Calu3 (cell line): ENCODE data around the gene L3MBTL1. TPM values are rescaled to one million over a fixed set of nuclear protein-coding genes. Genes with fewer than 3 reads are reported as not detected.

ENCODE experiments used
- BruUV-seq: library from RNA; stranded (reverse); fragments of 400-500 nt; replicated peaks from 2 replicates; lab custom pipeline; 2021; lab: Mats Ljungman, UMichigan
- CTCF ChIA-PET: fragments of 300-600 bp; sonication (Branson Sonifier 250); formaldehyde crosslinking; loops from one replicate; lab custom pipeline; 2022; ENCODE audit warnings: antibody characterized with exemption; lab: Charles Lee
- DNase-seq: peaks from one replicate; pipeline ENCODE4 v3.0.0; 2022
- H3K27ac Mint-ChIP-seq: one replicate; pipeline ENCODE4 v1.8.0; 2022; ENCODE audit warnings: mixed read lengths; ENCODE audit not compliant: unreplicated experiment
- H3K27me3 Mint-ChIP-seq: one replicate; pipeline ENCODE4 v1.8.0; 2022; ENCODE audit warnings: mixed read lengths; ENCODE audit not compliant: unreplicated experiment
- H3K36me3 Mint-ChIP-seq: one replicate; pipeline ENCODE4 v1.8.0; 2022; ENCODE audit warnings: mild to moderate bottlenecking, moderate library complexity, mixed read lengths; ENCODE audit not compliant: insufficient read depth, unreplicated experiment
- H3K4me1 Mint-ChIP-seq: one replicate; pipeline ENCODE4 v1.8.0; 2022; ENCODE audit warnings: mild to moderate bottlenecking, low read depth, mixed read lengths; ENCODE audit not compliant: unreplicated experiment
- H3K4me3 Mint-ChIP-seq: one replicate; pipeline ENCODE4 v1.8.0; 2022; ENCODE audit warnings: mild to moderate bottlenecking, low read depth, moderate library complexity, mixed read lengths; ENCODE audit not compliant: unreplicated experiment
- H3K9me3 Mint-ChIP-seq: one replicate; pipeline ENCODE4 v1.8.0; 2022; ENCODE audit warnings: low read depth, mixed read lengths; ENCODE audit not compliant: unreplicated experiment
- intact Hi-C: fragments of 100-400 bp; cut with micrococcal nuclease; formaldehyde crosslinking; loops from one replicate; pipeline ENCODE4 v1.10.0; 2022; ENCODE audit not compliant: unreplicated experiment
- total RNA-seq: library from RNA; stranded (reverse); gene quantifications from 2 replicates; pipeline ENCODE4 v1.2.3, GENCODE V29; 2022
- TF ChIP-seq, protein P1 (sequence below): fragments of 200-600 bp; IDR thresholded peaks from one replicate; pipeline ENCODE4 v1.8.0; 2022; ENCODE audit warnings: antibody characterized with exemption; ENCODE audit not compliant: unreplicated experiment

The L3MBTL1 gene
- total RNA-seq, 1 experiment from 2014 or later: 42.3 TPM

DNA sequence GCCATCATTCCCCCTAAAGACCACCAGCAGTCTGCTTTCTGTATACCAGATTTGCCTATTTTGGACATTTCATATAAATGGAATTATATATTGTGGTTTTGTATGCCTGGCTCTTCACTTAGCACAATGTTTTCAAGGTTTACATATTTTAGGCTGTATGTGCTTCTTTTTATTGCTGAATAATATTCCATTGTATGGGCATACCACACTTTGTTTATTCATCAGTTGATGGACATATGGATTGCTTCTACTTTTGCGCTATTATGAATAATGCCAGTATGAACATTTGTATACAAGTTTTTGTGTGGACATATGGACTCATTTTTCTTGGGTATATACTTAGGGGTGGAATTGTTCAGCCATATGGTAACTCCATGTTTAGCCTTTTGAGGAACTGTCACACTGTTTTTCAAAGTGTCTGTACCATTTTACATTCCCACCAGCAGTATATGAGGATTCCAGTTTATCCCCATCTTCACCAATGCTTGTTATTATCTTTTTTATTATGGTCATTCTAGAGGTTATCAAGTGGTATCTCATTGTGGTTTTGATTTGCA, 12.7 kb downstream of the L3MBTL1 start:
- no TSS peak for BruUV-seq
- no peak overlapping the region for H3K4me3 Mint-ChIP-seq
- no peaks in the 10 kb centered on the region for H3K9me3 Mint-ChIP-seq
- H3K36me3 Mint-ChIP-seq: peaks cover 15% of the 10 kb centered on the region
- DNase-seq: no peak
- H3K4me1 Mint-ChIP-seq: peaks cover 14% of the 10 kb centered on the region
- CTCF ChIA-PET: no interaction called here
- no peaks in the 10 kb centered on the region for H3K27me3 Mint-ChIP-seq
- TF ChIP-seq, protein P1, sequence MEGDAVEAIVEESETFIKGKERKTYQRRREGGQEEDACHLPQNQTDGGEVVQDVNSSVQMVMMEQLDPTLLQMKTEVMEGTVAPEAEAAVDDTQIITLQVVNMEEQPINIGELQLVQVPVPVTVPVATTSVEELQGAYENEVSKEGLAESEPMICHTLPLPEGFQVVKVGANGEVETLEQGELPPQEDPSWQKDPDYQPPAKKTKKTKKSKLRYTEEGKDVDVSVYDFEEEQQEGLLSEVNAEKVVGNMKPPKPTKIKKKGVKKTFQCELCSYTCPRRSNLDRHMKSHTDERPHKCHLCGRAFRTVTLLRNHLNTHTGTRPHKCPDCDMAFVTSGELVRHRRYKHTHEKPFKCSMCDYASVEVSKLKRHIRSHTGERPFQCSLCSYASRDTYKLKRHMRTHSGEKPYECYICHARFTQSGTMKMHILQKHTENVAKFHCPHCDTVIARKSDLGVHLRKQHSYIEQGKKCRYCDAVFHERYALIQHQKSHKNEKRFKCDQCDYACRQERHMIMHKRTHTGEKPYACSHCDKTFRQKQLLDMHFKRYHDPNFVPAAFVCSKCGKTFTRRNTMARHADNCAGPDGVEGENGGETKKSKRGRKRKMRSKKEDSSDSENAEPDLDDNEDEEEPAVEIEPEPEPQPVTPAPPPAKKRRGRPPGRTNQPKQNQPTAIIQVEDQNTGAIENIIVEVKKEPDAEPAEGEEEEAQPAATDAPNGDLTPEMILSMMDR: no peak
- intact Hi-C loops: no loop called here
- no peak overlapping the region for H3K27ac Mint-ChIP-seq

DNA sequence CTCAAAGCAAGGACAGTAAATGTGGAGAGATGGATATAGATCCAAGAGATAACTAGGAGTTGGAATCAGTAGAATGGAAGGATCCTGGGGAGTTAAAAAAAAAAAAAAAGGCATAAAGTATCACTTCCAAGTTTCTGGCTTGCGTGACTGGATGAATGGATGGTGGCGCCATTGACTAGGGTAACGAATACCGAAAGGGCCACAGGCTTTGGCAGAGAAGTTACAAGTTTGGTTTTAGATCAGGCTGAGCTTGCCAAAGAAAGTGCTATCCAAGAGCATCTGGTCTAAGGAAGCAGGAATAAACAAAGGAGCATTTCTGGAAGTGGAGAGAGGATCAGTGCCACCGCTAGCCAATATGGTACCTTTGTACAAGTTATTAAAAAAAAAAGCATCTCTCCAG, 17.5 kb downstream of the L3MBTL1 start:
- intact Hi-C loops: no loop called here
- CTCF ChIA-PET: interaction anchor here (1.0 kb wide), 1 partner anchor 11 kb away, joined by 3 read pairs; no protein-coding TSS in a partner anchor
- TF ChIP-seq, protein P1: no peak
- Mint-ChIP-seq H3K9me3 (no peaks in the 10 kb centered on the region), H3K4me1 (no peaks in the 10 kb centered on the region), H3K4me3 (no peak overlapping the region), H3K36me3 (peaks cover 6% of the 10 kb centered on the region), H3K27ac (no peak overlapping the region), H3K27me3 (no peaks in the 10 kb centered on the region)
- BruUV-seq: no TSS peak
- no peak for DNase-seq

DNA sequence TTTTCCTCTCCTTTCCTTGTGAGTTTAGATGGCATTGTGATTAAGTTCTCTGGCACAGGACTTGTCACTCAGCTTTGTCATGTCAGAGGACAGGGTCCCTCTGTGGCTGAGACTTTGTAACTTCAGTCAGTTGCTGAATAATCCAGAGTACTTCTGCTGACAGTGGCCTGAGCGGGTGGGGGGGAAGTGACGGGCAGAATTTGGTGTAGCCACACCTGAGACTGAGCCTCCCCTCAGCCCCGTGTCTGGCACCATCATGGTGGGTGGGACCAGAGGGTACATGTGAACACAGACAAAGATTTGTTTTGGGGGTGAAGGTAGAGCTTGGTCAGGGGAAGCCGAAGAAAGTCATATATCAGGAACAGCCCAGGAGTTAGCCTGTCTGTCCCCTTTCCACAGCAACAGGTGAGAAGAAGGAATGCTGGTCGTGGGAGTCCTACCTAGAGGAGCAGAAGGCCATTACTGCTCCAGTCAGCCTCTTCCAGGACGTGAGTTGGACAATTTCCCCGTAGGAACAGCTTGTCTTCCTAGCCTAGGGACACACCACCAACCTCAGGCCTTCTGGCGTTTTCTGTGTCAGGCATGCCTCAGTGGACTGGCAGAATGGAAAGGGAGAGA, 20.9 kb downstream of the L3MBTL1 start:
- intact Hi-C loops: no loop called here
- Mint-ChIP-seq H3K4me1 (peaks cover 8% of the 10 kb centered on the region), H3K4me3 (no peak overlapping the region), H3K27ac (no peak overlapping the region), H3K27me3 (no peaks in the 10 kb centered on the region), H3K9me3 (no peaks in the 10 kb centered on the region), H3K36me3 (peaks cover 11% of the 10 kb centered on the region)
- DNase-seq: no peak
- TF ChIP-seq, protein P1: no peak
- BruUV-seq: no TSS peak
- CTCF ChIA-PET: interaction anchor here (0.7 kb wide), 1 partner anchor 682 kb away, joined by 3 read pairs; the partner anchor contains the start of gene OSER1

DNA sequence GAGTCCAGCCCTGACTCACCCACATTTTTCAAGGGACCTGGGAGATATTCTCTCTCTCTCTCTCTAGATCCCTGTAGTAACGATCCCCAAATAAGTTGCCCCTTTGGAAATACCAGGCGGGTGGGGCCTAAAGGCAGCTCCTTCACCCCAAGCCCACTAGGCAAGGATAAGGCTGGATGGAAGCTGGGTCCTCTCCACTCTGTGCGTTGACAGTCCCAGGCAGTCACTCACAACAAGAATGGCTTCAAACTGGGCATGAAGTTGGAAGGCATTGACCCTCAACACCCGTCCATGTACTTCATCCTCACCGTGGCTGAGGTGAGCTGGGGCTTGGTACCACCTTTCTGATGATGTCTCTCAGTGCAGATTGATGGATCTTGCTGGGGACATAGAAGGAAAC, 21.6 kb downstream of the L3MBTL1 start:
- CTCF ChIA-PET: interaction anchor here (0.7 kb wide), 1 partner anchor 20 kb away, joined by 3 read pairs; no protein-coding TSS in a partner anchor
- no peak overlapping the region for H3K27ac Mint-ChIP-seq
- DNase-seq: no peak
- H3K9me3 Mint-ChIP-seq: no peaks in the 10 kb centered on the region
- H3K27me3 Mint-ChIP-seq: no peaks in the 10 kb centered on the region
- H3K4me3 Mint-ChIP-seq: no peak overlapping the region
- BruUV-seq: no TSS peak
- H3K36me3 Mint-ChIP-seq: peaks cover 18% of the 10 kb centered on the region
- intact Hi-C loops: no loop called here
- peaks cover 8% of the 10 kb centered on the region for H3K4me1 Mint-ChIP-seq
- TF ChIP-seq, protein P1: no peak
